ENCODE results near the gene NWD2.

DNA sequence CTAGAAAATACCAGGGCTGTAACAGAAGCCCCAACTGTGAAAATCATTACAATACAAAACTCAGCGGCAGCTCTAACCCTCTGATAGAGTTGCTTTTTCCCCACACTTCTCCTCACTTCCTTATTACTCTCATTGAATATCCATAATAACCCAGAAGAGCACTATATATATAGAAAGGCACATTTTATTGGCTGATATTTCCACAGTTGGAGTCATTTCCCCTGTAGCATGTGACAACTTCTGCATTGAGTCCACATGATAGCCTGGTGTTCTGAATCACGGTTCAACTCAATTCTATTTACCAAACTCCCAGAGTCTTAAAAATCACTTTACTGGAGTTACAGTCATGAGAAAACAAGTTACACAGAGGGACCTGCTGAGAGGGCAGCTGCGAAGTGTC lies 46.6 kb upstream of the NWD2 start:
- TF ChIP-seq, protein P1, sequence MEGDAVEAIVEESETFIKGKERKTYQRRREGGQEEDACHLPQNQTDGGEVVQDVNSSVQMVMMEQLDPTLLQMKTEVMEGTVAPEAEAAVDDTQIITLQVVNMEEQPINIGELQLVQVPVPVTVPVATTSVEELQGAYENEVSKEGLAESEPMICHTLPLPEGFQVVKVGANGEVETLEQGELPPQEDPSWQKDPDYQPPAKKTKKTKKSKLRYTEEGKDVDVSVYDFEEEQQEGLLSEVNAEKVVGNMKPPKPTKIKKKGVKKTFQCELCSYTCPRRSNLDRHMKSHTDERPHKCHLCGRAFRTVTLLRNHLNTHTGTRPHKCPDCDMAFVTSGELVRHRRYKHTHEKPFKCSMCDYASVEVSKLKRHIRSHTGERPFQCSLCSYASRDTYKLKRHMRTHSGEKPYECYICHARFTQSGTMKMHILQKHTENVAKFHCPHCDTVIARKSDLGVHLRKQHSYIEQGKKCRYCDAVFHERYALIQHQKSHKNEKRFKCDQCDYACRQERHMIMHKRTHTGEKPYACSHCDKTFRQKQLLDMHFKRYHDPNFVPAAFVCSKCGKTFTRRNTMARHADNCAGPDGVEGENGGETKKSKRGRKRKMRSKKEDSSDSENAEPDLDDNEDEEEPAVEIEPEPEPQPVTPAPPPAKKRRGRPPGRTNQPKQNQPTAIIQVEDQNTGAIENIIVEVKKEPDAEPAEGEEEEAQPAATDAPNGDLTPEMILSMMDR (conservative IDR thresholded peaks at IDR 0.05; ENCODE audit: low read depth, low read length): no peak
- no peak for TF ChIP-seq EZH2 (IDR thresholded peaks at IDR 0.05; ENCODE audit: low read length, unreplicated experiment)
